Measurements from ENCODE around the gene FCGR1A. TPM values are rescaled to one million over a fixed set of nuclear protein-coding genes. Genes with fewer than 3 reads are reported as not detected.
"Not testable (repeated sequence)": the region's sequence is repeated elsewhere in the genome, so short reads cannot be mapped to it uniquely, and the experiment has no call there.

The FCGR1A gene
- total RNA-seq (10 to 100 TPM; 13.8 to 18.2 TPM), polyA plus RNA-seq (ENCODE audit: insufficient read length in 2 of 2) (10 to 100 TPM; 15.3 to 24.0 TPM)
- long read RNA-seq, donor 1, partial matches to known transcripts: 0 of 3 reads
- long read RNA-seq, donor 1, other reads (novel, unspliced or antisense): 0 of 3 reads
- long read RNA-seq, donor 2, partial matches to known transcripts: 0 of 2 reads
- long read RNA-seq, donor 2, other reads (novel, unspliced or antisense): 0 of 2 reads
- long read RNA-seq, donor 3, partial matches to known transcripts: 0 of 2 reads
- long read RNA-seq, donor 3, other reads (novel, unspliced or antisense): 0 of 2 reads
- long read RNA-seq, donor 4: 0 reads

DNA sequence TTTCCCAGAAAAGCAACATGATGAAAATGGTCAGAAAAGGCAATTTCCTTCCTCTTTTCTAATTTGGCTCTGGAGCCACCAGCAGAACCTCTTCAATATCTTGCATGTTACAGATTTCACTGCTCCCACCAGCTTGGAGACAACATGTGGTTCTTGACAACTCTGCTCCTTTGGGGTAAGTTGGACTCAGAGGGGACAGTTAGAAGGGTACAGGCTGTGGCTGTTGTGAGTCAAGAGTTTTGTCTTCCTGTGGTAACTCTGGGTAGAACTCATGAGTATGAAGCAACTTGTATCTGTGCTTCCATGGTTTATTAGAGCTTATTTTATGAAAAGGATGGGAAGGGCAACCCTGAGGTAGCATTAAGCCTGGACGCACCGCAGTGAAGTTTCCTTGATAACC, at the start of gene FCGR1A:
Gene FCGR1A, plus strand, starts transcription at position 95 of the 400 bp plus-strand sequence. Its CDS starts 50 bp downstream, at position 145.
- not testable (repeated sequence) for H3K27me3 ChIP-seq (ENCODE audit: control insufficient read depth, insufficient read depth, low read length); H3K4me3 ChIP-seq (ENCODE audit: low read depth, low read length); H3K36me3 ChIP-seq (ENCODE audit: control insufficient read depth, insufficient read depth, low read length); DNase-seq (ENCODE audit: low read depth in 4 of 6, low spot score in 6 of 6); H3K9me3 ChIP-seq (ENCODE audit: control insufficient read depth, insufficient read depth, low read length); H3K27ac ChIP-seq (ENCODE audit: low read depth, low read length); H3K4me1 ChIP-seq (ENCODE audit: control insufficient read depth, insufficient read depth, low read length)
- no CpG with 5 or more reads among the region's 2 CpGs for WGBS (ENCODE audit: insufficient coverage)

DNA sequence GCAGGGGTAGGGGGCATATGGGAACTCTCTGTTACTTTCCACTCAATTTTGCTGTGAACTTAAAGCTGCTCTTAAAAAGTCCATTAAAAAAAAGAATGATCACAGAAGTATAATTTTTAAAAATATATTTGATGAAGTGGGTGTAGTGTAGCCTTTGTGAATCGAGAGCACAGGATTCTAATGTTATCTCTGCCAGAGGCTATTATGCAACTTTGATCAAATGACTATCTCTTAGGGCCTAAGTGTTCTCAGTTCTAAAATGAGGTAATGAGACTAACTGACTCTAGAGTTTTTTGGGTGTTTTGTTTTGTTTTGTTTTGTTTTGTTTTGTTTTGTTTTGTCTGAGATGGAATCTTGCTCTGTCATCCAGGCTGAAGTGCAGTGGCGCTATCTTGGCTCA, 49.7 kb upstream of the FCGR1A start:
- H3K27ac ChIP-seq (ENCODE audit: low read depth, low read length); DNase-seq (ENCODE audit: low read depth in 4 of 6, low spot score in 6 of 6); H3K27me3 ChIP-seq (ENCODE audit: control insufficient read depth, insufficient read depth, low read length); H3K36me3 ChIP-seq (ENCODE audit: control insufficient read depth, insufficient read depth, low read length); H3K4me1 ChIP-seq (ENCODE audit: control insufficient read depth, insufficient read depth, low read length); H3K9me3 ChIP-seq (ENCODE audit: control insufficient read depth, insufficient read depth, low read length); H3K4me3 ChIP-seq (ENCODE audit: low read depth, low read length): not testable (repeated sequence)
- WGBS (ENCODE audit: insufficient coverage): no CpG with 5 or more reads among the region's 2 CpGs

DNA sequence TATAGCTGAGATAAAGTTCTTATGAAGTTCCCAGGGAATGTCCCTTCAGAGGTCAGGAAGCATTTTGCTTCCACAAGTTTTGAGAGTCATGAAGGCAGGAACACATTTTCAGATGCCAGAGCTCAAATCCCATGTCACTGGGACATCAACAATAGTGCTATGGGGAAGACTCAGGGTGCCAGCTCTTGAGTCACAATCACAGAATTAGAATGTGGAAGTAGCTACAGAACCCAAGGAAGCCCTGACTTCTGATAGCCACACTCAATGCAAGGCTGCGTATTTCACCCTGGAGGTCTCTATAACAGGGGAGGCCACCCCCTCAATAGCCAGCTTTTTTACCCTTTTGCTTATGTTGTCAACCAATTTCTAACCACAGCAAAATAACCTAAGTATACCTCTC, 47.8 kb upstream of the FCGR1A start:
- not testable (repeated sequence) for H3K27me3 ChIP-seq (ENCODE audit: control insufficient read depth, insufficient read depth, low read length); H3K27ac ChIP-seq (ENCODE audit: low read depth, low read length); H3K36me3 ChIP-seq (ENCODE audit: control insufficient read depth, insufficient read depth, low read length); H3K9me3 ChIP-seq (ENCODE audit: control insufficient read depth, insufficient read depth, low read length); DNase-seq (ENCODE audit: low read depth in 4 of 6, low spot score in 6 of 6); H3K4me1 ChIP-seq (ENCODE audit: control insufficient read depth, insufficient read depth, low read length); H3K4me3 ChIP-seq (ENCODE audit: low read depth, low read length)
- WGBS (ENCODE audit: insufficient coverage): no CpG with 5 or more reads among the region's 1 CpG

DNA sequence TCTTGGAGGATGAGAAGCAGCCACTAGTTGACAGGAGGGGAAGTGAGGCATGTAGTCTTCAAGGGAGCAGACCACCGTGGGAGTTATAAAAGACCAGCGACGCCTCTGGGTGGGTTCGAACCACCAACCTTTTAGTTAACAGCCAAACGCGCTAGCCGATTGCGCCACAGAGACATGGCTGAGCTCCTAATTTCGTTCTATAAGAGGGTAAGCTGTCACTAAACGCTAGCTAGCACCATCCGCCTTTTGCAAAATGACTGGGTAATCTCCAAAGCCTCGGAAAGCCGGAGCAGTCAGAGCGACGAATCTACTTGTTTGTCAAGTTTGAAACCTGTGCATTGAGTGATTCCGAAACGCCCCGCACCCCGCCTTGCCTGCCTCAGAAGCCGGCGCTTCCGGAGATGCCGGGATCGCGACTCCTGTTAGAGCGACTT, 42.3 kb upstream of the FCGR1A start:
- not testable (repeated sequence) for H3K9me3 ChIP-seq (ENCODE audit: control insufficient read depth, insufficient read depth, low read length); H3K27me3 ChIP-seq (ENCODE audit: control insufficient read depth, insufficient read depth, low read length); H3K36me3 ChIP-seq (ENCODE audit: control insufficient read depth, insufficient read depth, low read length); H3K4me3 ChIP-seq (ENCODE audit: low read depth, low read length); H3K27ac ChIP-seq (ENCODE audit: low read depth, low read length); H3K4me1 ChIP-seq (ENCODE audit: control insufficient read depth, insufficient read depth, low read length)
- DNase-seq (ENCODE audit: low read depth in 4 of 6, low spot score in 6 of 6): peak in 1 of 6 donors; percentile 53
- 5% methylated on average over 14 of the region's 26 CpGs for WGBS (ENCODE audit: insufficient coverage)

DNA sequence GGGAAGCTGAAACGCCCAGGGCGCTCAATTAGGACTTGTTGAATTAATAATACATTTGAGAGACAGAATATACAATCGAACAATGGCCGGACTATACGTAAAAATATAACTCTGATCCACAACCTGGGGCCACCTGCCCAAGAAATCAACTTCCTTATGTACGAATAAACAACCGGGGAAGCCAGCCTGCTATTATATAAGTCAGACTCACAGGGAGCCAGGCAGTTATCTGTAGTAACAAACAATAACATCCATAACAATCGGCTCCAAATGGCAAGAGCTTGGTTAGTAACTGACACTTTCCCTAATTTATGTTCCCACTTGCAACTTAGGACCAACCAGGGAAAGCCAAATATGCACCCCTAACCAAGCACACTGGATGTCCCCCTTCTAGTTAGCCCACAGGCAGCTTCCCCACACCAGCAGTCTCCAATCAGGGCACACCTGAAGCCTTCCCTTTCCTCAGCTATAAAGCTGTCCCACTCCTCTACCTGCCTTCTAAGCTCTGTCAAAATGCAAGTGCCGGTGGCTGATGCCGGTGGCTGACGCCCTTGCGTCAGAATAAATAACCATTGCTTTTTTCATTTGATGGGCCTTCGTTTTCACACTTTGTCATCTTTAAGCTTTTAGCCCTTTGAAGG, 41.8 kb upstream of the FCGR1A start:
- no CpG with 5 or more reads among the region's 13 CpGs for WGBS (ENCODE audit: insufficient coverage)
- H3K4me3 ChIP-seq (ENCODE audit: low read depth, low read length); H3K4me1 ChIP-seq (ENCODE audit: control insufficient read depth, insufficient read depth, low read length); H3K9me3 ChIP-seq (ENCODE audit: control insufficient read depth, insufficient read depth, low read length); H3K27ac ChIP-seq (ENCODE audit: low read depth, low read length); H3K36me3 ChIP-seq (ENCODE audit: control insufficient read depth, insufficient read depth, low read length); DNase-seq (ENCODE audit: low read depth in 4 of 6, low spot score in 6 of 6); H3K27me3 ChIP-seq (ENCODE audit: control insufficient read depth, insufficient read depth, low read length): not testable (repeated sequence)

DNA sequence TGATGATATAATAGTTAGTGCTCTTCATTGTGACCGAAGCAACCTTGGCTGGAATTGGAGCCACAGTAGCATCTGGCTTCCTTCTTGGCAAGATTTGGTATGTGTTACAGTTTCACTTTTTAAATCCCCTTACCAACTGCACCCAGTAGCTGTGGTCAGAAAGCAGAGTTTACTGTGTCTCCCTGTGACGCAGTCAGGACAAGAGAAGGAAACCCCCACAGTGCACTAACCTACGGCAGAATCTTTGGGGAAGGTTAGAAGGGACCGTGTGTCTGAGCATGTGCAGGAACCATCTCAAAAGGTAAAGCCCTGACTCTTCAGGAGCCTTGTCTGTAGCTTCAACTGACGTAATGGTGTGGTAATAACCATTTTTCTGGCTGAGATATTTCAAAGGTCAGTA, 40.6 kb upstream of the FCGR1A start:
- H3K27me3 ChIP-seq (ENCODE audit: control insufficient read depth, insufficient read depth, low read length); H3K9me3 ChIP-seq (ENCODE audit: control insufficient read depth, insufficient read depth, low read length); H3K4me3 ChIP-seq (ENCODE audit: low read depth, low read length); H3K36me3 ChIP-seq (ENCODE audit: control insufficient read depth, insufficient read depth, low read length); H3K4me1 ChIP-seq (ENCODE audit: control insufficient read depth, insufficient read depth, low read length); DNase-seq (ENCODE audit: low read depth in 4 of 6, low spot score in 6 of 6); H3K27ac ChIP-seq (ENCODE audit: low read depth, low read length): not testable (repeated sequence)
- WGBS (ENCODE audit: insufficient coverage): no CpG with 5 or more reads among the region's 5 CpGs

DNA sequence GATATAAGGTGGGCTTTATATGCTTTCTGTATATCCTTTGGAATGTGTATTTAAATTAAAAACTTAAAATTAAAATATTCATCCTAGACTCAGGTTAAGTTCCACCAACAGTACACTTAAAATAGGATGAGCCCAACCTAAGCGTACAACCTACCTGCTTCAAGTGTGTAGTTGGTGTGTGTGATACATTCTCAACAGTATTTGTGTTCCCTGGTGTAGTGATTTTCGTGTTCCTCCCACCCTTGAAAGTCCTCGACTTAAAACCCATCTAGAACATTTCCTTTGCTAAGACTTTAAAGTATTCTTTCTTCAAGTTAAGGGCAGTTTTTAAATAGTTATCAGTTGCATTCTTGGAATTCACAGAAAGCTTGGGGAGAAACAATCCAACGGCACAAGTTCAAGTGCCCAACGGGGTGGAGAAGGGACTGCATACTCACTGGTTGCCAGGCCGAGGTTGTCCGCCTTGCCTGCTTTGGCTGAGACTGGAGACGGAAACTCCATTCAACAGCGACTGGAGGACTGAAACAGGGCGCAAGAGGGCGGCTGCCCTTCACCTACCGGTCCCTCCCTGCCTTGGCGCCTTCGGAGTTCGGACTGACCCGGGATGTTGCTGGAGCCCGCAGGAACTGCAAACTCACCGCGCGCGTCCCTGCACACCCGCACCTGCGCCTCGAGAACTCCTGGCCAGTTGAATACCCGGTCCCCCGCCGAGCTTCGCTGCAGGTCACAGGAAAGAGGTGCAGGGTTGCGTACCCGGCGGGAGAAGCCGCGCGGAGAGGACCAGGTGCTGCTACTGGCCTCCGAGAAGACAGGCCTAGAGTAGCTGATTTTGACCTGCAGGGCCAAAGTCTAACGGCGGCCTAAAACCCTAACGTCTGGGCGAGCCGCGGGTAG, 35.8 kb upstream of the FCGR1A start:
- not testable (repeated sequence) for H3K4me3 ChIP-seq (ENCODE audit: low read depth, low read length); H3K36me3 ChIP-seq (ENCODE audit: control insufficient read depth, insufficient read depth, low read length); H3K27ac ChIP-seq (ENCODE audit: low read depth, low read length); H3K9me3 ChIP-seq (ENCODE audit: control insufficient read depth, insufficient read depth, low read length); H3K27me3 ChIP-seq (ENCODE audit: control insufficient read depth, insufficient read depth, low read length); H3K4me1 ChIP-seq (ENCODE audit: control insufficient read depth, insufficient read depth, low read length)
- 2% methylated on average over 16 of the region's 41 CpGs for WGBS (ENCODE audit: insufficient coverage)
- peak in 1 of 6 donors; percentile 1 for DNase-seq (ENCODE audit: low read depth in 4 of 6, low spot score in 6 of 6)

DNA sequence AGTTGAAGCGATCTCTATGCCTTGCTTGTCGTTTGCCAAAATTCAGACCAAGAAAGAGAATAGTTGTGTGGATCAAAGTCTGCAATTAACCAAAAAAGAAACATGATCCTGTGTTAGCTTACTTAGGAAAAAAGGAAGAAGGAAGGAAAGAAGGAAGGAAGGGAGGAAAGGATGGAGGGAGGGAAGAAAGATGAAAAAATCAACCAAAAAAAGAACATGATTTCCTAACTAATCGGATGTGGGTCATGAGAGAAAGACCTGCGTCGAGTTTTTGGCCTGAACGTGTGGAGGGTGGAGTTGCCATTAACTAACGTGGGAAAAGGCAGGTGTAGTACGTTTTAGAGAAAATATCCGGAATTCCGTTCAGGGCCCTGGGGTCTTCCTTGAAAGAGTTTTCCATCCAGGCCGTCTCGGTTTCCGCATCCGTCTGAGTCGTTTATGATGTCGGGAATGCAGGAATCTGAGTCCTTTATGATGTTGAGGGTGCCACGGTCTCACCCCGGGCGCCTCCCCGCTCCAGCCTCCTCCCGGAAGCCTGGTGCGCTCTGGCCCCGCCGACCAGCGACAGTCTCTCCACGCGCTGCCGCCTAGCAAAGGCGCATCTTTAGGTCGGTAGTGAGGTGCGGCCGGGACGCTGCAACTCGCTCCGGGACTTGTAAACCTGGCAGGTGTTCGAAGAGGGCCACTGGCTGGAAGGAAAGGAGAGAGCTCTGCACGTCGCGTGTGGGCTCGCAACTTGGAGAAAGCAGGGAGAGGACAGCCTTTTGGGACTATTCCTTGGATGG, 34.9 kb upstream of the FCGR1A start:
- WGBS (ENCODE audit: insufficient coverage): 9% methylated on average over 7 of the region's 40 CpGs
- not testable (repeated sequence) for H3K4me1 ChIP-seq (ENCODE audit: control insufficient read depth, insufficient read depth, low read length); H3K36me3 ChIP-seq (ENCODE audit: control insufficient read depth, insufficient read depth, low read length); H3K27me3 ChIP-seq (ENCODE audit: control insufficient read depth, insufficient read depth, low read length); H3K9me3 ChIP-seq (ENCODE audit: control insufficient read depth, insufficient read depth, low read length); H3K4me3 ChIP-seq (ENCODE audit: low read depth, low read length); H3K27ac ChIP-seq (ENCODE audit: low read depth, low read length); DNase-seq (ENCODE audit: low read depth in 4 of 6, low spot score in 6 of 6)

DNA sequence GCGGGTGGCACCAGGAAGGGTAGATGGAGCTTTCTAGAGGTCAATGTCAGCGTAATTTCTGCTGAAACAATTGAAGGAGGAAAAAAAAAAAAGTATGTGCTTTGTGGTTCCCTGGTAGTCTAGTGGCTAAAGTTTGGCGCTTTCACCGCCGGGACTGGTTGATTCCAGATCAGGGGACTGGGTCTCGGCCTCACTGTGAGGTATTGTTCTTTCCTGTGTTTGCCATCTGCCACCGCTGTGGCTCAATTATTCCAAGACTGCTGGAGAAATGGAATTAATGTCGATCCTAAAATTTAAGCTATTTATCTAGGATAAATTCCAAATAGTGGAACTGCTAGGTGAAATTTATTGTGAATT, 34.4 kb upstream of the FCGR1A start:
- not testable (repeated sequence) for H3K4me1 ChIP-seq (ENCODE audit: control insufficient read depth, insufficient read depth, low read length); H3K27me3 ChIP-seq (ENCODE audit: control insufficient read depth, insufficient read depth, low read length); H3K9me3 ChIP-seq (ENCODE audit: control insufficient read depth, insufficient read depth, low read length); H3K4me3 ChIP-seq (ENCODE audit: low read depth, low read length); H3K27ac ChIP-seq (ENCODE audit: low read depth, low read length); H3K36me3 ChIP-seq (ENCODE audit: control insufficient read depth, insufficient read depth, low read length)
- WGBS (ENCODE audit: insufficient coverage): no CpG with 5 or more reads among the region's 8 CpGs
- peak in 1 of 6 donors; percentile 1 for DNase-seq (ENCODE audit: low read depth in 4 of 6, low spot score in 6 of 6)

Measured in spinal cord (tissue), 10 donors.